Activated naive CD8-positive, alpha-beta T cell treated with anti-CD3 and anti-CD28 coated beads, Interleukin-2, amount 10 ng/mL, durations not matched to agents 7 days and 5 days (primary cell): ENCODE measurements around the gene CCDC91. TPM values are rescaled to one million over a fixed set of nuclear protein-coding genes. Genes with fewer than 3 reads are reported as not detected.
"Not testable (repeated sequence)": the region's sequence is repeated elsewhere in the genome, so short reads cannot be mapped to it uniquely, and the experiment has no call there.

Experiments
- ATAC-seq: fragments of 150-1000 bp; cut with Tn5 transposase; one replicate; pipeline ENCODE4 v1.10.0; 2021; ENCODE audit warnings: low read depth, moderate library complexity
- POLR2A ChIA-PET: fragments of 350-600 bp; sonication (Branson Sonifier 250); formaldehyde crosslinking; loops from one replicate; lab custom pipeline; 2021; ENCODE audit warnings: antibody characterized with exemption; lab: Charles Lee
- DNase-seq: peaks from one replicate; pipeline ENCODE4 v3.0.0; 2021
- H3K27ac Mint-ChIP-seq: one replicate; pipeline ENCODE4 v1.8.0; 2022; ENCODE audit warnings: mild to moderate bottlenecking, mixed read lengths
- H3K27me3 Mint-ChIP-seq: one replicate; pipeline ENCODE4 v1.8.0; 2022; ENCODE audit warnings: mild to moderate bottlenecking, moderate library complexity, mixed read lengths
- H3K36me3 Mint-ChIP-seq: one replicate; pipeline ENCODE4 v1.8.0; 2021; ENCODE audit warnings: mild to moderate bottlenecking, mixed read lengths
- H3K4me1 Mint-ChIP-seq: one replicate; pipeline ENCODE4 v1.8.0; 2021; ENCODE audit warnings: mixed read lengths
- H3K4me3 Mint-ChIP-seq: one replicate; pipeline ENCODE4 v1.8.0; 2022; ENCODE audit warnings: mild to moderate bottlenecking, moderate library complexity, mixed read lengths
- H3K9me3 Mint-ChIP-seq: one replicate; pipeline ENCODE4 v1.8.0; 2021; ENCODE audit warnings: mixed read lengths
- total RNA-seq, 2 experiments: library from RNA; stranded (reverse); gene quantifications; one replicate each; pipeline ENCODE4 v1.2.3, GENCODE V29; 2021

Gene CCDC91
- total RNA-seq, 2 experiments from 2014 or later: 33.2 to 33.9 TPM

DNA sequence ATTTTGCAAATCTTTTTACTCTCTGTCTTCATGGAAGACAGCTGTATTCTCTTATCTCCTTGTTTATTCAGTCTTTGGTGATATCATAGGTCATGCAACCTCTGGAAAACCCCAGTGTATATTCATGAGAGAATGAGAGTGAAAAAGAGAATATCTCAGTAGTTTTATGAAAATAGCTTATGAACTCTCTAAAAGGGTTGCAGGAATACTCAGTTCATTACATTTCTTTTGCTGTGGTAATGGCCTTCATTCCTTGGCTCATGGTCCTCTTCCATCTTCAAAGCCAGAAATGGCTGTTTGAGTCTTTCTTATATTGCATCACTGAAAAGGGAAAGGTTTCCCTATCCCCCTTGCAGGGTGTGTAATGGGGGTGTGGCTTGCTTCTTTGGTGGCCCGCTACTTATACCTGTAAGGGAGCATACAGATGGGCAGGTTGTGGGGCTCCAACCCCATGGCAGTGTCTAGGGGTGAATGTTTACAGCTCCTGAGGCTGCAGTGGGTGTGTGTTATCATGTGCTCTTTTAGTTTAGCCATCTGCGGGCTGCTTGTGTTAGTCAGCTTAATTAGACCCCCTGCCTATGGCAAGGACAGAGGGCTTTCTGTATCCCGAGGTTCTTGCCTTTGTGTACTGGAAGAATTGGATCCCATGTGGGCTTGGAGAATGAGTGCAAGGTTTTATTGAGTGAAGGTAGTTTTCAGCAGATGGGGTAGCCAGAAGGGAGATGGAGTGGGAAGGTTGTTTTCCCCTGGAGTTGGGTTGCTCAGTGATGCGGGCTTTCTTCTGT lies 150.2 kb downstream of the CCDC91 start:
- H3K9me3 Mint-ChIP-seq: peaks cover 5% of the 10 kb centered on the region
- H3K27me3 Mint-ChIP-seq: no peaks in the 10 kb centered on the region
- peaks cover 15% of the 10 kb centered on the region for H3K36me3 Mint-ChIP-seq
- no peaks in the 10 kb centered on the region for H3K4me1 Mint-ChIP-seq
- POLR2A ChIA-PET: no interaction called here
- ATAC-seq (no peak), DNase-seq (no peak)
- no peak overlapping the region for H3K4me3 Mint-ChIP-seq
- no peak overlapping the region for H3K27ac Mint-ChIP-seq

DNA sequence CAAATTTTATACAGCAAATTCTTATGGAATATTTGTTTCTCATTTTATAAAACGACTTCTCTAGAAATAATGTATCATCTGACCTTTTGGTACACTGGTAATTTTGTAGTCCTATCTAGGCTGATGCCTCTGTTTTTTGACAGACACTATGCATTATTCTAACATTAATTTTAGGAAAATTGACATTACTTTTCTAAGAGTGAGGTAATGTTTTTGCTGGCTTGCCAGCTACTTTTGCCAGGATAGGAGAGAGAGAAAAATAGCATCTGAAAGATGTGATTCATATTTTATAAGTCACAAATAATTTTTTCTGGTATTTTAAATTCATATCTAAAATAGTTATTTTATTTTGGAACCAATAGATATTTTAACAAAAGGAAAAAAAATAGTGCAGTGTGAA lies 153.5 kb downstream of the CCDC91 start:
- DNase-seq: no peak
- H3K4me1 Mint-ChIP-seq: no peaks in the 10 kb centered on the region
- H3K4me3 Mint-ChIP-seq: no peak overlapping the region
- peaks cover 5% of the 10 kb centered on the region for H3K9me3 Mint-ChIP-seq
- no peaks in the 10 kb centered on the region for H3K27me3 Mint-ChIP-seq
- H3K36me3 Mint-ChIP-seq: peaks cover 18% of the 10 kb centered on the region
- POLR2A ChIA-PET: no interaction called here
- H3K27ac Mint-ChIP-seq: no peak overlapping the region
- no peak for ATAC-seq

DNA sequence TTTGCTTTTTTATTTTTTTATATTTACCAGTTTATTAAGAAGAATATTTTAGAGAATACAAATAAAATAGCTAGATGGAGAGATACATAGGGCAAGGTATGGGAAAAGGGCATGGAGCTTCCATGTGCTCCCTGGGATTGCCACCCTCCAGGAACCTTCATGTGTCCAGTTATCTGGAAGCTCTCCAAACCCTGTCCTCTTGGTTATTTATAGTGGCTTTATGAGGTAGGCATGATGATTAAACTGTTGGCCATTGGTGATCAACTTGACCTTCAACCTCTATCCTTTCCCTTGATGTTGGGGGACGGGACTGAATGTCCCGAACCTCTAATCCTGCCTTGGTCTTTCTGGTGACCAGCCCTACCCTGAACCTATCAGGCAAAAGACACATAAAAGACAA lies 156.3 kb downstream of the CCDC91 start:
- ATAC-seq (no peak), DNase-seq (no peak)
- Mint-ChIP-seq H3K9me3 (peaks cover 3% of the 10 kb centered on the region), H3K4me3 (no peak overlapping the region), H3K36me3 (peaks cover 14% of the 10 kb centered on the region), H3K4me1 (no peaks in the 10 kb centered on the region), H3K27ac (no peak overlapping the region), H3K27me3 (no peaks in the 10 kb centered on the region)
- POLR2A ChIA-PET: interaction anchor here (0.6 kb wide), 1 partner anchor 128 kb away, joined by 4 read pairs; no protein-coding TSS in a partner anchor

DNA sequence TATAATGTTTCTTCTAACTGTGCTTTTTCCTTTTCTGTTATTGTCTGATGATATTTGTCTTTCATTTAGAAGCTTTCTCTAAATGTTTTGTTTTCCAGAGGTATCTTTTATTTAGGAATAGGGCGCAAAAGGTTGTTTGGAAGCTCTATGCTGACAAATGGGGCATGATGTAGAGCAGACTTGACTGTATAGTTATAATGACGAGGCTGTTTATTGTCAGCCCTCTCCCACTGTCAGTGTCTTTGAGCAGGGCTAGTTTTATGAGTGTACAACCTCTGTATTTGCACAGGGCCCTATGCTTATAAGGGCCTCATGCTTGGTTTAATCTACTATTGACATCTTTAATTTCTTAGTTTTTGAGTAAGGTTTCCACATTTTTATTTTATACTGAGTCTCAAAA lies 158.9 kb downstream of the CCDC91 start:
- no peak for ATAC-seq
- H3K4me1 Mint-ChIP-seq: peaks cover 2% of the 10 kb centered on the region
- peaks cover 6% of the 10 kb centered on the region for H3K9me3 Mint-ChIP-seq
- POLR2A ChIA-PET: no interaction called here
- peaks cover 21% of the 10 kb centered on the region for H3K36me3 Mint-ChIP-seq
- no peak overlapping the region for H3K4me3 Mint-ChIP-seq
- no peaks in the 10 kb centered on the region for H3K27me3 Mint-ChIP-seq
- no peak overlapping the region for H3K27ac Mint-ChIP-seq
- no peak for DNase-seq

DNA sequence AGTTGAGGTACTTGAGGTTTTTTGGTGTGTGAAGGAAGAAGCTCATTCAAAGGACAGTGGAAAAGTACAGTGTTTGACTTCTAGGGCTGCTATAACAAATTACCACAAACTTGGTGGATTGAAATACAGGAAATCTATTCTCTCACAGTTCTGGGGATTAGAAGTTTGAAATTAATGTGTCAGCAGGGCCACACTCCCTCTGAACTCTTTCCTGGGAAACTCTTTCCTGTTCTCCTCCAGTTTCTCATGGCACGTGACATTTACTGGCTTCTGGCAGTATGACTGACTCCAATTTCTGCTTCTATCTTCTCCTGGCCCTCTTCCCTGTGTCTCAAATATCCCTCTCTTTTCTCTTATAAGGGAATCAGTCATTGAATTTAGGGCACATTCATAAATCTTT lies 160.2 kb downstream of the CCDC91 start:
- DNase-seq: no peak
- H3K4me1 Mint-ChIP-seq: peaks cover 2% of the 10 kb centered on the region
- no peak overlapping the region for H3K4me3 Mint-ChIP-seq
- peaks cover 9% of the 10 kb centered on the region for H3K9me3 Mint-ChIP-seq
- no peak overlapping the region for H3K27ac Mint-ChIP-seq
- POLR2A ChIA-PET: no interaction called here
- ATAC-seq: no peak
- peaks cover 26% of the 10 kb centered on the region for H3K36me3 Mint-ChIP-seq
- no peaks in the 10 kb centered on the region for H3K27me3 Mint-ChIP-seq

DNA sequence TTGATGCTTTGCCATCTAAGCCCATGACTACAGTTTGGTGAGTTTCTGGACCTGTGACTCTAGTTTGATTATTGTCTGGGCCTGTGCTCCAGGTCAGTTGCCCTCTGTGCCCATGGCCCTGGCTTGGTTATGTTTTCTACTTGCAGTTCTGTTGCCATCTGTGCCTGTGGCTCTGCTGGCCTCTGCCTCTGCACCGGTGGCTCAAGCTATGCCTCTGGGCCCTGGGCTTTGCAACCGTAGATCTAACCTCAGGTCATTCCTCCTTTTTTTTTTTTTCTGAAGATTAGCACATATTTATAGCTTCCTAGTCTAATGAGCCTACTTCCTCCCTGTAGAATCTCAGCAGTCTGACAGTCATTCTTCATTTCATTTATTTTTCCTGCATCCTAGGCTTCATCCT lies 161.2 kb downstream of the CCDC91 start:
- POLR2A ChIA-PET: no interaction called here
- Mint-ChIP-seq H3K4me1 (peaks cover 2% of the 10 kb centered on the region), H3K27ac (no peak overlapping the region), H3K27me3 (no peaks in the 10 kb centered on the region), H3K4me3 (no peak overlapping the region), H3K9me3 (peaks cover 9% of the 10 kb centered on the region), H3K36me3 (peaks cover 29% of the 10 kb centered on the region)
- DNase-seq (no peak), ATAC-seq (no peak)

DNA sequence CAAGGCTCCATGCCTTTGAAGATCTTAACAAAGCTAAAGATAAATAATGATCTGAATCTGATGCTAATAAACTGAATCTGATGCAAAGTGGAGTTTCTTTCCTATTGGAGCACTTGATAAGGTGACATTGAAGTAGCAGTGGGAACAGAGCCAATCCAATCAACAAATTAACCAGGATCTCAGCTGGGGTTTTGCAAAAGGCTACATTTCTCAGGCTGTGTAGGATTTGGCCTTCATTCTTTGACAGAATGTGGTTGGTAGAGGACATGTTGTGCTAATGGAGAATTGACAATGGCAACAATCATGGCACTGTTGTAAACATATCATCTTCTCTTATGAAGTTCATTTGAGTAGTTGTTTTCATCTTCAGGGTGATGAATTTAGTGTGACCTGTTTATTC lies 164.9 kb downstream of the CCDC91 start:
- H3K9me3 Mint-ChIP-seq: peaks cover 9% of the 10 kb centered on the region
- no peaks in the 10 kb centered on the region for H3K27me3 Mint-ChIP-seq
- DNase-seq: no peak
- H3K4me1 Mint-ChIP-seq: peaks cover 2% of the 10 kb centered on the region
- POLR2A ChIA-PET: no interaction called here
- peaks cover 27% of the 10 kb centered on the region for H3K36me3 Mint-ChIP-seq
- H3K27ac Mint-ChIP-seq: no peak overlapping the region
- no peak for ATAC-seq
- H3K4me3 Mint-ChIP-seq: no peak overlapping the region

DNA sequence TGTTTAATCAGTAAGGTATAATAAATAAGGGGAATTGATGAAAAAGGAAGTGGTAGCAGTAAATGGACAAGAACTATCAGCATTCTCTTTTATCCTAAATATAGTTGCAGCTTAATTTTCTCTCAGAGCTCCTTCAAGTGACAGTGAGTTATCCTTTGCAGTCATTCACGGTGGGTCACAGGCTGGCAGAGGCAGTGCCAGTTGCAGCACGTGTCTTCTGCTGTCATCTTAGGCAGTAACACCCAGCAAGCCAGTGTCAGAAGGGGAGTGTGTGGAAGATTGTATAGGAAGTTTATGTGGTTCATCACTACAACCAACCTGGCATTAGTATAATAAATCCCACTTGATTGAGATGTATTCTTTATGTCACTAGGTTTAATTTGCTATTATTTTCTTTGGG lies 170.0 kb downstream of the CCDC91 start:
- H3K27ac Mint-ChIP-seq: no peak overlapping the region
- peaks cover 7% of the 10 kb centered on the region for H3K36me3 Mint-ChIP-seq

DNA sequence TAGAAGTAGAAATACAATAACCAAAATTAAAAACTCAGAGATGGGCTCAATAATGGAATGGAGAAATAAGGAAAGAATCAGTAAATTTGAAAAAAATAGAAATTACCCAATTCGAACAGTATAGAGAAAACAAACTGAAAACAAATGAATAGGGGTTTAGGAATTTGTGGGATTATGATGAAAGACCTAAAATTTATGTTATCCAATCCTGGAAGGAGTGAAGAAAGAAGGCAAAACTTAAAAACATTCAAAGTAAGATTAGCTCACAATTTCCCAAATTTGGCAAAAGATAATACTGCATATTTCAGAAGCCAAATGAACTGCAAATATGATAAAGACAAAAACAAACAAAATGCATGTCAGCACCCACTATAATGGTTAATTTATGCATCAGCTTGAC lies 177.1 kb downstream of the CCDC91 start:
- H3K9me3 Mint-ChIP-seq: peaks cover 22% of the 10 kb centered on the region
- H3K27ac Mint-ChIP-seq: no peak overlapping the region
- ATAC-seq (no peak), DNase-seq (no peak)
- POLR2A ChIA-PET: no interaction called here
- H3K36me3 Mint-ChIP-seq: peaks cover 43% of the 10 kb centered on the region
- no peaks in the 10 kb centered on the region for H3K27me3 Mint-ChIP-seq
- H3K4me3 Mint-ChIP-seq: no peak overlapping the region
- H3K4me1 Mint-ChIP-seq: no peaks in the 10 kb centered on the region

More for the DNA sequence above, 170.0 kb downstream of the CCDC91 start:
- no peak overlapping the region for H3K4me3 Mint-ChIP-seq
- no peak for ATAC-seq
- no peaks in the 10 kb centered on the region for H3K27me3 Mint-ChIP-seq
- H3K9me3 Mint-ChIP-seq: no peaks in the 10 kb centered on the region
- POLR2A ChIA-PET: no interaction called here
- H3K4me1 Mint-ChIP-seq: no peaks in the 10 kb centered on the region
- no peak for DNase-seq

DNA sequence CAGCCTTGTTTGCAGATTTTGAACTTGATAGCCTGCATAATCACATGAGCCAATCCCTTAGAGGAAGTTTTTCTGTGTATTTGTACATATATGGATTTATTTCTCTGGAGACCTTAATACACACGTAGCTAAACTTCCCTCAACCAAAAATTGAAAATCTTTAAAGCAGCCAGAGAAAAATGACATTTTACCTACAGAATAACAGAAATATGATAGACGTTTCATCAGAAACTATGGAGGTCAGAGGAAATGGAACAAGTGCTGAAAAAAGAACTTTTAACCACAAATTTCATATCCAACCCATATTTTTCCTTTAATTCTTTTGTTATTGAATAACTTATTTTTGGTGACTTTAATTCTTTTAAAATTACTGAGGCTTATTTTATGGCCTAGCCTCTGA lies 177.7 kb downstream of the CCDC91 start:
- POLR2A ChIA-PET: no interaction called here
- H3K27ac Mint-ChIP-seq: no peak overlapping the region
- H3K4me3 Mint-ChIP-seq: no peak overlapping the region
- H3K9me3 Mint-ChIP-seq: peaks cover 22% of the 10 kb centered on the region
- peaks cover 48% of the 10 kb centered on the region for H3K36me3 Mint-ChIP-seq
- ATAC-seq (no peak), DNase-seq (no peak)
- H3K27me3 Mint-ChIP-seq: no peaks in the 10 kb centered on the region
- H3K4me1 Mint-ChIP-seq: no peaks in the 10 kb centered on the region

DNA sequence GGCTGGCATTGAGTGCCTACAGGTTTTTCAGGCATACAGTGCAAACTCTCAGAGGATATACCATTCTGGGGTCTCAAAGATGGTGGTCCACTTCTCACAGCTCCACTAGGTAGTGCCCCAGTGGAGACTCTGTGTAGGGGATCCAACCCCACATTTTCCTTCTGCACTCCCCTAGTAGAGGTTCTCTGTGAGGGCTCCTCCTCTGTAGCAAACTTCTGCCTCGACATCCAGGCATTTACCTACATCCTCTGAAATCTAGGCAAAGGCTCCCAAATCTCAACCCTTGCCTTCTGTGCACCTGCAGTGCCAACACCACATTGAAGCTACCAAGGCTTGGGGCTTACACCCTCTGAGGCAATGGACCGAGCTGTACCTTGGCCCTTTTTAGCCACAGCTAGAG lies 179.2 kb downstream of the CCDC91 start:
- Mint-ChIP-seq H3K4me3 (no peak overlapping the region), H3K27ac (no peak overlapping the region), H3K9me3 (peaks cover 23% of the 10 kb centered on the region), H3K36me3 (peaks cover 54% of the 10 kb centered on the region), H3K27me3 (no peaks in the 10 kb centered on the region), H3K4me1 (no peaks in the 10 kb centered on the region)
- POLR2A ChIA-PET: no interaction called here
- ATAC-seq: no peak
- no peak for DNase-seq

DNA sequence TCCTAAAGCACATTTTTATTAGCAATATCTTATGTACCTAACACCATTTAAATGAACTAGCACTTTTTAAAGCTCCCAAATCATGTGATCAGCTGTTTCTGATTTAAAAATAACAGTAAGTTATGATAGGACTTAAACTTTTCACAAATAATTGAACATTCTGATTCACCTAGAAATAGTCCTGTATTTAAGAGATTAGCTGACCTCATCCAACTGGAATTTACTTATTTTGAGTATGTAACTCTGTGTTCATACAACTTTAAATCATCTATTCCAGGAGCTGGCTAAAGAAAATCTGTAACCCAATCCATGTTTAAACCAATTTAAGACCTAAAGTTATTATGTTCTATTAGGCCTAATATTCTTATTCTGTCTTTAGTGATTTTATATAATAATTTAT lies 184.3 kb downstream of the CCDC91 start:
- Mint-ChIP-seq H3K4me1 (no peaks in the 10 kb centered on the region), H3K27ac (no peak overlapping the region), H3K36me3 (peaks cover 36% of the 10 kb centered on the region), H3K4me3 (no peak overlapping the region), H3K27me3 (no peaks in the 10 kb centered on the region), H3K9me3 (peaks cover 14% of the 10 kb centered on the region)
- DNase-seq (no peak), ATAC-seq (no peak)
- POLR2A ChIA-PET: no interaction called here

DNA sequence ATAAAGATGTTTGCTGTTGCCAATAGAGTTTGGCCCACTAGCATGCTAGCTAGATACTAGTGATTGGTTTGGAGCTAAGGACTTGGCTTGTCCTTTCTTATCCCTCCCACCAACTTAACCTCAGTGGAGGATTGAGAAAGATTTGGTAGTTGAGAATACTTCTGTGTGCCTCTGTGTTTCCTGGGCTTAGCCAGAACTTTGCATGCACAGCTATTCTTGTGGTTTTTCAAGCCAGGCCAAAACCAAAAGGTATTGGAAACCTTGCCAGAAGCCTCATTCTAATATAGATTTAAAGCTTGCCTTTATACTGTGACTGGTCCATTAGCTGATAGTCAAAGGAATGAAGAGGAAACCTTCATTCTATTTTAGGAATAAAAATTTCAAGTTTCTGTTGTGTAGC lies 188.5 kb downstream of the CCDC91 start:
- H3K9me3 Mint-ChIP-seq: peaks cover 7% of the 10 kb centered on the region
- no peak overlapping the region for H3K4me3 Mint-ChIP-seq
- no peak for ATAC-seq
- H3K27me3 Mint-ChIP-seq: no peaks in the 10 kb centered on the region
- DNase-seq: no peak
- POLR2A ChIA-PET: no interaction called here
- H3K27ac Mint-ChIP-seq: no peak overlapping the region
- peaks cover 11% of the 10 kb centered on the region for H3K36me3 Mint-ChIP-seq
- H3K4me1 Mint-ChIP-seq: no peaks in the 10 kb centered on the region

DNA sequence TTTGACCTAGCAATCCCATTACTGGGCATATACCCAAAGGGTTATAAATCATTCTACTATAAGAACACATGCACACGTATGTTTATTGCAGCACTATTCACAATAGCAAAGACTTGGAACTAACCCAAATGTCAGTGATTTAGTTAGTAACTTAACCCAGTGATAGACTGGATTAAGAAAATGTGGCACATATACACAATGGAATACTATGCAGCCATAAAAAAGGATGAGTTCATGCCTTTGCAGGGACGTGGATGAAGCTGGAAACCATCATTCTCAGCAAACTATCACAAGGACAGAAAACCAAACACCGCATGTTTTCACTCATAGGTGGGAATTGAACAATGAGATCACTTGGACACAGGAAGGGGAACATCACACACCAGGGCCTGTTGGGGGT lies 189.5 kb downstream of the CCDC91 start:
- H3K4me1 Mint-ChIP-seq, ATAC-seq, H3K4me3 Mint-ChIP-seq, H3K9me3 Mint-ChIP-seq, DNase-seq, H3K27me3 Mint-ChIP-seq, H3K27ac Mint-ChIP-seq, POLR2A ChIA-PET: not testable (repeated sequence)
- peaks cover 11% of the 10 kb centered on the region for H3K36me3 Mint-ChIP-seq
